GM12891 (cell line): ENCODE data around the gene SEPTIN11.

Source experiments
- DNase-seq: peaks from one replicate; pipeline ENCODE4 v3.0.0; 2011; ENCODE audit warnings: low spot score; ENCODE audit not compliant: insufficient read length
- FAIRE-seq: peaks from 2 replicates; lab custom pipeline; 2011; peaks lifted over from hg19 to GRCh38; lab: Jason Lieb, UNC
- PAX5 ChIP-seq: IDR thresholded peaks from 2 replicates; pipeline ENCODE4 v1.6.1; 2011; ENCODE audit warnings: low read length, moderate library complexity, mild to moderate bottlenecking; ENCODE audit not compliant: insufficient read depth, severe bottlenecking
- POLR2A ChIP-seq: IDR thresholded peaks from 2 replicates; pipeline ENCODE4 v1.6.1; 2011; ENCODE audit warnings: low read depth, low read length, control low read depth
- POLR2AphosphoS5 ChIP-seq: IDR thresholded peaks from 2 replicates; pipeline ENCODE4 v1.6.1; 2011; ENCODE audit warnings: low read depth, low read length, control low read depth
- POU2F2 ChIP-seq: IDR thresholded peaks from 2 replicates; pipeline ENCODE4 v1.6.1; 2011; ENCODE audit warnings: low read depth, mild to moderate bottlenecking, control low read depth, low read length, moderate library complexity
- SPI1 ChIP-seq: IDR thresholded peaks from 2 replicates; pipeline ENCODE4 v1.6.1; 2011; ENCODE audit warnings: low read depth, low read length, control low read depth
- TAF1 ChIP-seq: IDR thresholded peaks from 2 replicates; pipeline ENCODE4 v1.6.1; 2011; ENCODE audit warnings: low read depth, low read length, control low read depth

Gene SEPTIN11

DNA sequence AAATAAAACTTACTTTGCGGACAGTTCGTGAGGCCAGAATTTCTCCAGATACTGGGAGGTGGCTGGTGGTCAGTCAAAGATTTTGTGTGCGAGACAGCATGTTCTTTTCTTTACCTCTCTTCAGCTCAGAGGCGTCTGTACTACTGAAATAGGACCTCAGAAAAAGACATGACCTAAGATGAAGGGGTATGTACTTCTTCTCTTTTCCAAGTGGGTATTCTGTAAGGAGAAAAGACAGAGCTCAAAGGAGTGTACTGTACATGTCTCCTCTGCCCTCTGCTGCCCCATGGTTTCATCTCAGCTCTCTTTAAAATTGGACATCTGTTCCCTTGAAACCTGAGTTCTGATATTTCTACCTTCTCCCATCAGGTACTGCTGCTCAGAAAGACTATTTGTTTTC is 38.1 kb downstream of the SEPTIN11 start:
- TF ChIP-seq POLR2A (no peak), POU2F2 (no peak), TAF1 (no peak), SPI1 (no peak), POLR2AphosphoS5 (no peak), PAX5 (no peak)
- no peak for FAIRE-seq
- no peak for DNase-seq

DNA sequence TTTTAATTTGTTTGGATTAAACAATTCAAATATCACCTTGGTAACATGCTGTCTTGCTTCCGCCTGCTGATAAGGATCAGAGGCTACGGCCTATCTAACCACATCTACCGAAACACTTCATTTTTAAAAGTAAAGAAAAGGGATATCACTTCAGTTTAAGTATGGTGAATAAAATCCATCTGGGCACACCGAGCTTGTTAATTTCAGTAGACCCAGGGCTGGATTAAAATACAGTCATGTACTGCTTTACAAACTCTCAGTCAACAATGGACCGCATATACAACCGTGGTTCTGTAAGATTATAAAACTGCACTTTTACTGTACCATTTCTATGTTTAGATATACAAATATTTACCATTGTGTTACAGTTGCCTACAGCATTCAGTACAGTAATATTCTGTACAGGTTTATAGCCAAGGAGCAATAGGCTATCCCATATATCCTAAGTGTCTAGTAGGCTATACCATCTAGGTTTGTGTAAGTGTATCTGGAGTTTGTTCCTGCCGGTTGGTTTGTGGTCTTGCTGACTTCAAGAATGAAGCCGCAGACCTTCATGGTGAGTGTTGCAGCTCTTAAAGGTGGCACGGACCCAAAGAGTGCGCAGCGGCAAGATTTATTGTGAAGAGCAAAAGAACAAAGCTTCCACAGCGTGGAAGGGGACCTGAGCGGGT is 40.0 kb downstream of the SEPTIN11 start:
- no peak for TF ChIP-seq POU2F2
- TF ChIP-seq SPI1 = no peak
- no peak for TF ChIP-seq PAX5
- no peak for TF ChIP-seq TAF1
- no peak for TF ChIP-seq POLR2AphosphoS5
- no peak for TF ChIP-seq POLR2A
- DNase-seq (no peak), FAIRE-seq (no peak)

DNA sequence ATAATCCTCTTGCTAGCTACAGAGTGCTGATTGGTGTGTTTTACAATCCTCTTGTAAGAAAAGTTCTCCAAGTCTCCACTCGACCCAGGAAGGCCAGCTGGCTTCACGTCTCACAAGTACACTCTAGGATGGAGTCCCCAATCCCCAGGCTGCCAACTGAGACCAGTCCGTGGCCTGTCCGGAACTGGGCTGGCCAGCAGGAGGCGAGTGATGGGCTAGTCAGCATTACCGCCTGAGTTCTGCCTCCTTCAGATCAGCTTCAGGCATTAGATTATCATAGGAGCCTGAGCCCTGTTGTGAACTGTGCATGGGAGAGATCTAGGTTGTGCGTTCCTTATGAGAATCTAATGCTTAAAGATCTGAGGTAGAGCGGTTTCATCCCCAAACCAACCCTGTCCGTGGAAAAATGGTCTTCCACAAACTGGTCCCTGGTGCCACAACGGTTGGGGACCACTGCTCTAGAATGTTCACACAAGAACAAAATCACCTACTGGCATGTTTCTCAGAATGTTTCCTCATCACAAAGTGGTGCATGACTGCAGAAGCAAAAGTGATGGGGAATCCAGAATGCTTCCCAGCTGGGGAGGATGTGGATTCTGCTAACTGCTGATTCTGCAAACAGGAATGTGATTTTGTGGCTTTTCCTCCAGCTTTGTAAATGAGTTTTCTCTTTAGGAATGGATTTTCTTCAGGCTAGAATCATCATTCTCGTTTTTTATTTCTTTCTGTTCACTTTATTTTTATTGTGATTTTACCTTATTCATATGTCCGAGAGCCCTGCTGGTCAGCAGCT is 40.9 kb downstream of the SEPTIN11 start:
- DNase-seq (no peak), FAIRE-seq (no peak)
- TF ChIP-seq POLR2AphosphoS5 (no peak), POLR2A (no peak), TAF1 (no peak), PAX5 (no peak), POU2F2 (no peak), SPI1 (no peak)

DNA sequence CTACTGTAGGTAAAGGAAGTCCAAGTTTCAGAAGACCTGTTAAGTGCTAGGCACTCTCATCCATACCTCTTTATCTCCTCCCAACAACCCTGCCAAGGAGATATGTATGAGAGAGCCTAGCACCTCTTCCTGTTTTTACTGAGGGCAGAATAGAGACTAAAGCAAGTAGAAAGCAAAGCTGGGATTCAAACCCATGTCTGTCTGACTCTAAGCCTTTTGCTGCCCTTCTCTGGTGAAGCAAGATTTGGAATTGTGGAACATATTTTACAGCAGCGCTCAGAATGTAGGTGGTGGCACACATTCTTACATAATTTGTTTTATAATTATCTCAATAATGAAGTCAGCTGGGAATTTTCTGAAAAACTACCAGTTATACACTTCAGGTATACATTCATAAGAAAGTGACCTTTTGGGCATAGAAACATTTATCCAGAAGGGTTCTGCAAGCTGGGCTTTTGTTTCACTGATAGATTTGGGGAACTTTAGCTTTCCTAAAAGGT is 41.7 kb downstream of the SEPTIN11 start:
- no peak for TF ChIP-seq TAF1
- TF ChIP-seq SPI1 = peak; percentile 39; the same call in 1 of the 2 replicates
- DNase-seq (no peak), FAIRE-seq (no peak)

DNA sequence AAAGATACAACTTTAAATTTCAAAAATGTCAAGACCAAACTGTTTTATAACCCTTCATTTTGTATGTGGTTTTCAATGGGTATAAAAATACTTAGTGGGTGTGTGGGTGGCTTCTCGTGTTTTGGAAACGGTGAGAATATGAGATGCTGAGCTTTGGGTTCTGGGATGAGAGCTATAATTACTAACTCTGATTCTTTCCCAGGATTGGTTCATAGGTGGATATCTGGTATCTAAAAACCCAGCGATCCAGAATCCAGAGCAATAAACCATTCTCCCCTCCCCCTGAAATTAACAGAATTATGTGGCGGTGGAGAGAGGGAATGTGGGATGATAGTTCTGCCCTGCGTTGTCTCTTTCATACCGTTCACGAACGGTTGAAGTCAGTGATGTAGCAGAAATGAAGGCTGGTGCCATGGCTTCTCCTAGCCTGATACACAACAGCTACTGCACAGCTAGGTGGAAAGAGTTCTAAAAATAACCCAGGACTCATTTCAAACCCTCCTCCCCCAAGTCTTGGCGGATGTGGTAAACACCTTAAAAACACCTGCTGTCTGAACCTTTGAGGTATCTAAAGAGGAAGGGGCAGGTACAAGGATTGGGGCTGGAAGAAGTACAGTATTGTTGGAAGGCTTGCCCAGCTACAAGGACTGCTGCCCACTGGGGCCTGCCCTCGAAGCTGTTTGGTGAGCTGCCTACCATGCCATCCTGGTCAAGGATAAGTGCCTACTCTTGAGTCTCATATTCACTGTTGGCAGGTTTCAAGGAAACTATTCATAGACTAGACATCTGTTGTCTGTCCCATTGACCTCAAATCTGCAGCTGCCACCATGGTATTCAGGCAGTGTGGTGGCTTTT is 44.5 kb downstream of the SEPTIN11 start:
- peak; percentile 83 for FAIRE-seq
- no peak for TF ChIP-seq POLR2A
- TF ChIP-seq TAF1 = no peak
- peak; percentile 76 for TF ChIP-seq SPI1
- peak; percentile 27 for DNase-seq

DNA sequence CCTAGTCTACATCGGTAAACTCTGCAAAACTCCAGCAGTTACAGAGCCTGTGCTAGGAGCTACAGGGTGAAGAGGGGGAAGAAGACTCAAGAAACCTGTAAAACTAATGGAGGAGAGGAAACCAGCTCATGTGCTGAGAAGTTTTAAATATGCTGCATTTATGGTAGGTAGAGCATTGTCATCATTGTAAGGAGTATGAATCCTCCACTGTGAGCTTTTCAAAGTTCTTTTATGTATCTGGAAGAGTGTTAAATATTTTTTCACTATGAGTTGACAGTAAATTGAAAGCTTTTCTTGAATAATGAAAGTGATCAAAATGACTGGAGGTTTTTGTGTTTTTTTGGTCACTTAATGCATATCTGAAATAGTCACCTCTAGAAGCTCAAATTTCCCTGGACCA is 46.2 kb downstream of the SEPTIN11 start:
- FAIRE-seq = no peak
- TF ChIP-seq SPI1 = no peak
- no peak for TF ChIP-seq PAX5
- TF ChIP-seq TAF1 = no peak
- TF ChIP-seq POLR2A = no peak
- no peak for TF ChIP-seq POU2F2
- no peak for TF ChIP-seq POLR2AphosphoS5
- DNase-seq = no peak

DNA sequence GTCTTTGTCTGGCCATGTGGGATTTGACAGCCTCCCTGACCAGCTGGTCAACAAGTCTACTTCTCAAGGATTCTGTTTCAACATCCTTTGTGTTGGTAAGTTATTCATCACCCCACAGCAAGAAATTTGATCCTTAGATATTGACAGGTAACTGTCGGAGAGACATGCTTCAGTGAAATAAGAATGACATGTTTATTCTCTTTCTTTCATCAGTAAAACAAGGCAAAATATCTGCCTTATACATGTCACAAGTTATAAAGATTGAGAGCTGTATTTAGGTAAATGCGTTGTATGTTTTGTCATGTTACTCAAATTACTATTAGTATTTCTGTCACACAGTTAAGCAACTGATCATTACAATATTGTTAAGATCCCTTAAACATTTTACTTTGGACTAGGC is 46.9 kb downstream of the SEPTIN11 start:
- TF ChIP-seq TAF1 (no peak), POLR2AphosphoS5 (no peak), POU2F2 (no peak), SPI1 (no peak), POLR2A (no peak), PAX5 (no peak)
- FAIRE-seq = no peak
- DNase-seq = no peak

DNA sequence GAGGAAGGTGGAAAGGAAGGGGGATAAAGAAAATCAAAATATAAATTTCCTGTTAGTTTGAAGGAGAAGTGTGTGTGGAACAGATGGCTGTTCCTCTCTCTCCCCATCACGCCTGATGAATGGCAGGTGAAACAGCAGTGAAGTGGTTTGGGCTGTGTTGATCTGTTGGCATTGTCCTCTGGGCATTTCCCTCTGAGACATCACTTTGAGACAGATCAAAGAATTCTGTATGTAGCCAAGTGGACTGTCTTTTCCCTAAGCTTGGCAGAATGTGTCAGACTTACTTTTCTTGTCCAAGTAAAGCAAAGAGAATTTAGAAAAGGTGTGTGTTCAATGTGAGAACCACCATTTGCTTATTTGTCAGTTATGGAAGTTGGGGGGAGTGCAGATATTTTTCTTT is 47.5 kb downstream of the SEPTIN11 start:
- TF ChIP-seq TAF1 (no peak), SPI1 (no peak), POLR2A (no peak), PAX5 (no peak), POLR2AphosphoS5 (no peak), POU2F2 (no peak)
- FAIRE-seq (no peak), DNase-seq (no peak)

DNA sequence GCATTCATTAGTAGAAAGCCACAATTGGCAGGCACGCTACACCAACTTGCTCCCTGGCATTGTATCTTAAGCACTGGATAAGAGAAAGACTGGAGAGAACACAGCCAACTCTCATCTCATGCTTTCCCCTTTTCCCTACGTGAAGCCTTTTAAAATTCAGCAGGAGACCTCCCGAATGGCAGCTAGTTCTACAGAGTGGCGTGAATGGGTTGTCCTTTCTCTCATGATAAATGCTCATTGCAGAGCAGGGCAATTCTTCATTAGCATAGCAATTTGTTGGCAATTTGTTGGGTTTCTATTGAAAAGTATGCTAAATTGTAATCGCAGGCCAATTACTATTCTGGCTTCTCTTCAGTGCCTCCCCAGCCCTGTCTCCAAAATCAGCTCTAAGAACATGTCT is 48.0 kb downstream of the SEPTIN11 start:
- no peak for FAIRE-seq
- no peak for TF ChIP-seq TAF1
- DNase-seq = no peak
